GM12873 (cell line): Measurements from ENCODE around the gene STARD10.

Experiments used
- CTCF ChIP-seq: IDR thresholded peaks from 2 replicates; pipeline ENCODE4 v1.5.1; 2012; ENCODE audit warnings: low read depth, mild to moderate bottlenecking, moderate library complexity, low read length, control low read depth; ENCODE audit not compliant: insufficient read depth; ENCODE audit errors: missing control alignments

The STARD10 gene

GRCh38 chr11:72778535-72779494, 15.0 kb downstream of the STARD10 start:
- no peak for TF ChIP-seq CTCF

- TF ChIP-seq CTCF: no peak
Measured at GRCh38 chr11:72777755-72778278, 16.0 kb downstream of the STARD10 start.

- TF ChIP-seq CTCF: no peak
Measured at GRCh38 chr11:72776844-72777754, 16.7 kb downstream of the STARD10 start.

GRCh38 chr11:72776117-72776843, 17.6 kb downstream of the STARD10 start:
- TF ChIP-seq CTCF: no peak

- no peak for TF ChIP-seq CTCF
Measured at GRCh38 chr11:72775288-72776110, 18.3 kb downstream of the STARD10 start.

- no peak for TF ChIP-seq CTCF
Measured at GRCh38 chr11:72774499-72774898, 19.3 kb downstream of the STARD10 start.
